HepG2 (cell line): ENCODE measurements around the gene PLXNB2. TPM values are rescaled to one million over a fixed set of nuclear protein-coding genes. Genes with fewer than 3 reads are reported as not detected.

Experiments used
- CENPX ChIP-seq: sonication (generic); formaldehyde crosslinking; IDR thresholded peaks from 2 replicates; pipeline ENCODE4 v1.9.0; 2021; ENCODE audit warnings: mild to moderate bottlenecking, missing genetic modification reagents, moderate library complexity
- ELF4 ChIP-seq: sonication (generic); formaldehyde crosslinking; IDR thresholded peaks from 2 replicates; pipeline ENCODE4 v1.5.0; 2020; ENCODE audit warnings: missing genetic modification reagents, mild to moderate bottlenecking, moderate library complexity, borderline replicate concordance
- GZF1 ChIP-seq: sonication (generic); formaldehyde crosslinking; IDR thresholded peaks from 2 replicates; pipeline ENCODE4 v1.5.1; 2020; ENCODE audit warnings: mild to moderate bottlenecking, missing genetic modification reagents
- HOXA3 ChIP-seq: sonication (generic); formaldehyde crosslinking; IDR thresholded peaks from 2 replicates; pipeline ENCODE4 v1.5.0; 2020; ENCODE audit warnings: missing genetic modification reagents
- KDM5B ChIP-seq: sonication (generic); formaldehyde crosslinking; IDR thresholded peaks from 2 replicates; pipeline ENCODE4 v1.4.0; 2020; ENCODE audit warnings: missing genetic modification reagents, mild to moderate bottlenecking, borderline replicate concordance
- KLF12 ChIP-seq: sonication (generic); formaldehyde crosslinking; IDR thresholded peaks from 2 replicates; pipeline ENCODE4 v1.4.0; 2020; ENCODE audit warnings: missing genetic modification reagents, borderline replicate concordance
- RCOR2 ChIP-seq: IDR thresholded peaks from 2 replicates; pipeline ENCODE4 v1.6.1; 2016; ENCODE audit warnings: missing biosample characterization, missing genetic modification reagents
- SAP130 ChIP-seq: IDR thresholded peaks from 2 replicates; pipeline ENCODE4 v1.6.1; 2016; ENCODE audit warnings: low read depth
- SOX13 ChIP-seq, 3 experiments: fragments of 450-650 bp in 1 of 3; sonication (generic) in 1 of 3; formaldehyde crosslinking in 1 of 3; IDR thresholded peaks in 2 of 3; conservative IDR thresholded peaks in 1 of 3; 2 replicates each; pipeline versions ENCODE4 v1.5.0 to v1.6.1; 2016 to 2020; ENCODE audit warnings: antibody characterized with exemption in 1 of 3, mild to moderate bottlenecking in 1 of 3, missing compliant biosample characterization in 1 of 3, missing genetic modification reagents in 1 of 3, moderate library complexity in 1 of 3
- SSRP1 ChIP-seq: IDR thresholded peaks from 2 replicates; pipeline ENCODE4 v1.6.1; 2016; ENCODE audit warnings: control low read depth
- WIZ ChIP-seq: sonication (generic); formaldehyde crosslinking; IDR thresholded peaks from 2 replicates; pipeline ENCODE4 v1.5.1; 2020; ENCODE audit warnings: mild to moderate bottlenecking, missing genetic modification reagents
- ZKSCAN1 ChIP-seq: fragments of 150-350 bp; IDR thresholded peaks from 2 replicates; pipeline ENCODE4 v1.6.1; 2014; ENCODE audit warnings: low read length
- ZNF660 ChIP-seq: sonication (generic); formaldehyde crosslinking; IDR thresholded peaks from 2 replicates; pipeline ENCODE4 v1.5.1; 2020; ENCODE audit warnings: mild to moderate bottlenecking, low read depth, missing genetic modification reagents, borderline replicate concordance
- ZNF678 ChIP-seq: sonication (generic); formaldehyde crosslinking; IDR thresholded peaks from 2 replicates; pipeline ENCODE4 v1.4.0; 2020; ENCODE audit warnings: mild to moderate bottlenecking, missing genetic modification reagents
- ZNF772 ChIP-seq: sonication (generic); formaldehyde crosslinking; IDR thresholded peaks from 2 replicates; pipeline ENCODE4 v1.5.0; 2020; ENCODE audit warnings: mild to moderate bottlenecking, missing genetic modification reagents
- ZSCAN29 ChIP-seq: sonication (generic); formaldehyde crosslinking; conservative IDR thresholded peaks from 2 replicates; pipeline ENCODE4 v1.4.0; 2020; ENCODE audit warnings: mild to moderate bottlenecking, missing genetic modification reagents
- polyA plus RNA-seq, 8 experiments: library from polyadenylated mRNA; depleted of rRNA in 3 of 8; stranded (reverse) in 7 of 8; unstranded in 1 of 8; fragments of >200 nt; fragmentation: Illumina TruSeq in 4 of 8; extraction: Trizol in 4 of 8; gene quantifications; 2 replicates each; pipeline versions ENCODE4 v1.2.1 to v1.2.3, GENCODE V29; 2011 to 2016; ENCODE audit warnings: low read depth in 4 of 8, missing spikeins in 1 of 8, mixed read lengths in 1 of 8; ENCODE audit not compliant: insufficient read depth in 1 of 8
- total RNA-seq, 5 experiments: library from RNA; depleted of rRNA; stranded (reverse); fragments of >200 nt; fragmentation: Illumina TruSeq; extraction: Trizol; gene quantifications; 2 replicates each; pipeline ENCODE4 v1.2.3, GENCODE V29; 2016; ENCODE audit warnings: low read depth in 1 of 5
- TF ChIP-seq, protein P1 (sequence below): sonication (generic); formaldehyde crosslinking; IDR thresholded peaks from 2 replicates; pipeline ENCODE4 v1.4.0; 2020; ENCODE audit warnings: missing genetic modification reagents, borderline replicate concordance
- TF ChIP-seq, protein P2 (sequence below): sonication (generic); formaldehyde crosslinking; conservative IDR thresholded peaks from 2 replicates; pipeline ENCODE4 v1.5.0; 2020; ENCODE audit warnings: missing genetic modification reagents
- TF ChIP-seq, protein P3 (sequence below): sonication (generic); formaldehyde crosslinking; IDR thresholded peaks from 2 replicates; pipeline ENCODE4 v1.4.0; 2020; ENCODE audit warnings: missing genetic modification reagents
- TF ChIP-seq, protein P4 (sequence below): sonication (generic); formaldehyde crosslinking; IDR thresholded peaks from 2 replicates; pipeline ENCODE4 v1.4.0; 2020; ENCODE audit warnings: low read depth, mild to moderate bottlenecking, missing genetic modification reagents

PLXNB2 gene
- total and polyA plus RNA-seq, 2 of the 13 experiments (the other 11 are each of a cell fraction or from before 2014, with no cell fraction given), result 32.6 to 68.9 TPM

DNA sequence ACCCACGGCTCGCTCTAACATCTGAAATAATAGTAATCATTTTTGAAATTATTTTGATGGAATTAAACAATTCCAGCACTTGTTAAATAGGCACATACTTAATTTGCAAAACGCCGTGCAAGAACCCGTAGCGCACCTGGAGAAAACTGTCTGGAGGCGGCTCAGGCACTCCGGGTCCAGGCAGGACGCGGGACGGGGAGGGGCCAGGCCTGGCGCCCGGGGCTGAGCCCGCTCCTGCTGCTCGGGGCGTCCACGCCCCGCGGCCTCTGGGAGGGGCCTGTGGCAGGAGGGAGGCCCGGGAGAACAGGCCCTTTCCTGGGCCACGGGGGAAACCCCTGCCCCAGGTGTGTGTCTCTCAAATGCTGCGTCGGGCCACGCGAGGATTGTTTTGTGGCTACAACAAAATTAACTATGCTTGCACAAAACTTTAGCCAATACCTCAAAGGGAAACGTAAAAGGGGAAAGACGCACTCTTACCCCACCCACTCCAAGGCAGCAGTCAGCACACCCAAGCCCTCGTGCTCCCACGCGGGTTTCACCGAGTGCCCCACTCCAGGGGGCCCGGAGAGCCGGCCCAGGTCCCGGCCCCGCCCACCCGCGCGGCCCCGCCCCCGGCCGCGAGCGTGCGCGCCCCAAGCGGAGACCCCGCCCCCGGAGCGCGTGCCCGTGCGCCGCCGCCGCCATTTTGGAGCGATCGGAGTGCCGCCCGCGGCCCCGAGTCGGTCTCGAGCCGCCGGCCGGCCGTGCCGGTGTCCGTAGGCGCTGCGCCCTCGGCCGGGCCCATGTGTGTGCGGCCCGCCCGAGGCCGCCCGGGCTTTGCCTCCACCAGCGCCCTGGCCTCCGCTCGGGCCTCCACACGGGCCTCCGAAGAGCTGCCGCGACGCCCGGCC lies 35.5 kb upstream of the PLXNB2 start, which contains the start of gene PPP6R2 (continued):
- TF ChIP-seq, protein P1, sequence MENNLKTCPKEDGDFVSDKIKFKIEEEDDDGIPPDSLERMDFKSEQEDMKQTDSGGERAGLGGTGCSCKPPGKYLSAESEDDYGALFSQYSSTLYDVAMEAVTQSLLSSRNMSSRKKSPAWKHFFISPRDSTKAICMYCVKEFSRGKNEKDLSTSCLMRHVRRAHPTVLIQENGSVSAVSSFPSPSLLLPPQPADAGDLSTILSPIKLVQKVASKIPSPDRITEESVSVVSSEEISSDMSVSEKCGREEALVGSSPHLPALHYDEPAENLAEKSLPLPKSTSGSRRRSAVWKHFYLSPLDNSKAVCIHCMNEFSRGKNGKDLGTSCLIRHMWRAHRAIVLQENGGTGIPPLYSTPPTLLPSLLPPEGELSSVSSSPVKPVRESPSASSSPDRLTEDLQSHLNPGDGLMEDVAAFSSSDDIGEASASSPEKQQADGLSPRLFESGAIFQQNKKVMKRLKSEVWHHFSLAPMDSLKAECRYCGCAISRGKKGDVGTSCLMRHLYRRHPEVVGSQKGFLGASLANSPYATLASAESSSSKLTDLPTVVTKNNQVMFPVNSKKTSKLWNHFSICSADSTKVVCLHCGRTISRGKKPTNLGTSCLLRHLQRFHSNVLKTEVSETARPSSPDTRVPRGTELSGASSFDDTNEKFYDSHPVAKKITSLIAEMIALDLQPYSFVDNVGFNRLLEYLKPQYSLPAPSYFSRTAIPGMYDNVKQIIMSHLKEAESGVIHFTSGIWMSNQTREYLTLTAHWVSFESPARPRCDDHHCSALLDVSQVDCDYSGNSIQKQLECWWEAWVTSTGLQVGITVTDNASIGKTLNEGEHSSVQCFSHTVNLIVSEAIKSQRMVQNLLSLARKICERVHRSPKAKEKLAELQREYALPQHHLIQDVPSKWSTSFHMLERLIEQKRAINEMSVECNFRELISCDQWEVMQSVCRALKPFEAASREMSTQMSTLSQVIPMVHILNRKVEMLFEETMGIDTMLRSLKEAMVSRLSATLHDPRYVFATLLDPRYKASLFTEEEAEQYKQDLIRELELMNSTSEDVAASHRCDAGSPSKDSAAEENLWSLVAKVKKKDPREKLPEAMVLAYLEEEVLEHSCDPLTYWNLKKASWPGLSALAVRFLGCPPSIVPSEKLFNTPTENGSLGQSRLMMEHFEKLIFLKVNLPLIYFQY, result 0 out of 2 replicates have a peak, but pooled peaks have one; percentile 34
- no peak for TF ChIP-seq ELF4 (CRISPR knock-in tag)
- TF ChIP-seq ZSCAN29 (CRISPR knock-in tag), result no peak
- TF ChIP-seq CENPX (CRISPR knock-in tag), result no peak
- 0 out of 2 replicates have a peak, but pooled peaks have one; percentile 12 for TF ChIP-seq SSRP1
- peak; percentile 52; the same call in 1 of the 2 replicates for TF ChIP-seq KDM5B (CRISPR knock-in tag)
- TF ChIP-seq, protein P2, sequence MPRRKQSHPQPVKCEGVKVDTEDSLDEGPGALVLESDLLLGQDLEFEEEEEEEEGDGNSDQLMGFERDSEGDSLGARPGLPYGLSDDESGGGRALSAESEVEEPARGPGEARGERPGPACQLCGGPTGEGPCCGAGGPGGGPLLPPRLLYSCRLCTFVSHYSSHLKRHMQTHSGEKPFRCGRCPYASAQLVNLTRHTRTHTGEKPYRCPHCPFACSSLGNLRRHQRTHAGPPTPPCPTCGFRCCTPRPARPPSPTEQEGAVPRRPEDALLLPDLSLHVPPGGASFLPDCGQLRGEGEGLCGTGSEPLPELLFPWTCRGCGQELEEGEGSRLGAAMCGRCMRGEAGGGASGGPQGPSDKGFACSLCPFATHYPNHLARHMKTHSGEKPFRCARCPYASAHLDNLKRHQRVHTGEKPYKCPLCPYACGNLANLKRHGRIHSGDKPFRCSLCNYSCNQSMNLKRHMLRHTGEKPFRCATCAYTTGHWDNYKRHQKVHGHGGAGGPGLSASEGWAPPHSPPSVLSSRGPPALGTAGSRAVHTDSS, result no peak
- TF ChIP-seq KLF12, result no peak
- peak; percentile 19 for TF ChIP-seq SAP130 (CRISPR knock-in tag)
- TF ChIP-seq, protein P3, sequence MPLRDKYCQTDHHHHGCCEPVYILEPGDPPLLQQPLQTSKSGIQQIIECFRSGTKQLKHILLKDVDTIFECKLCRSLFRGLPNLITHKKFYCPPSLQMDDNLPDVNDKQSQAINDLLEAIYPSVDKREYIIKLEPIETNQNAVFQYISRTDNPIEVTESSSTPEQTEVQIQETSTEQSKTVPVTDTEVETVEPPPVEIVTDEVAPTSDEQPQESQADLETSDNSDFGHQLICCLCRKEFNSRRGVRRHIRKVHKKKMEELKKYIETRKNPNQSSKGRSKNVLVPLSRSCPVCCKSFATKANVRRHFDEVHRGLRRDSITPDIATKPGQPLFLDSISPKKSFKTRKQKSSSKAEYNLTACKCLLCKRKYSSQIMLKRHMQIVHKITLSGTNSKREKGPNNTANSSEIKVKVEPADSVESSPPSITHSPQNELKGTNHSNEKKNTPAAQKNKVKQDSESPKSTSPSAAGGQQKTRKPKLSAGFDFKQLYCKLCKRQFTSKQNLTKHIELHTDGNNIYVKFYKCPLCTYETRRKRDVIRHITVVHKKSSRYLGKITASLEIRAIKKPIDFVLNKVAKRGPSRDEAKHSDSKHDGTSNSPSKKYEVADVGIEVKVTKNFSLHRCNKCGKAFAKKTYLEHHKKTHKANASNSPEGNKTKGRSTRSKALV (CRISPR knock-in tag), result no peak
- TF ChIP-seq ZNF678 (CRISPR knock-in tag), result no peak
- no peak for TF ChIP-seq WIZ (CRISPR knock-in tag)
- TF ChIP-seq, protein P4, sequence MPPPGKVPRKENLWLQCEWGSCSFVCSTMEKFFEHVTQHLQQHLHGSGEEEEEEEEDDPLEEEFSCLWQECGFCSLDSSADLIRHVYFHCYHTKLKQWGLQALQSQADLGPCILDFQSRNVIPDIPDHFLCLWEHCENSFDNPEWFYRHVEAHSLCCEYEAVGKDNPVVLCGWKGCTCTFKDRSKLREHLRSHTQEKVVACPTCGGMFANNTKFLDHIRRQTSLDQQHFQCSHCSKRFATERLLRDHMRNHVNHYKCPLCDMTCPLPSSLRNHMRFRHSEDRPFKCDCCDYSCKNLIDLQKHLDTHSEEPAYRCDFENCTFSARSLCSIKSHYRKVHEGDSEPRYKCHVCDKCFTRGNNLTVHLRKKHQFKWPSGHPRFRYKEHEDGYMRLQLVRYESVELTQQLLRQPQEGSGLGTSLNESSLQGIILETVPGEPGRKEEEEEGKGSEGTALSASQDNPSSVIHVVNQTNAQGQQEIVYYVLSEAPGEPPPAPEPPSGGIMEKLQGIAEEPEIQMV (CRISPR knock-in tag), result no peak
- TF ChIP-seq SOX13 (IDR thresholded peaks at IDR 0.05), result no peak
- TF ChIP-seq SOX13 (CRISPR knock-in tag; conservative IDR thresholded peaks at IDR 0.05 in 1 of 2, IDR thresholded peaks at IDR 0.05 in 1 of 2), result no peak
- TF ChIP-seq HOXA3, result peak; percentile 78
- TF ChIP-seq RCOR2, result no peak
- TF ChIP-seq ZKSCAN1, result 0 out of 2 replicates have a peak, but pooled peaks have one; percentile 1
- TF ChIP-seq ZNF660 (CRISPR knock-in tag), result no peak
- no peak for TF ChIP-seq GZF1 (CRISPR knock-in tag)
- no peak for TF ChIP-seq ZNF772 (CRISPR knock-in tag)
